HK-2 (cell line): ENCODE data around the gene ANXA8L1.
A peak's percentile ranks its signal among the peaks of the same experiment; 100 is the strongest.
"Not testable (repeated sequence)": the region's sequence is repeated elsewhere in the genome, so short reads cannot be mapped to it uniquely, and the experiment has no call there.

Experiments used
- DNase-seq: peaks from one replicate; pipeline ENCODE4 v3.0.0-alpha.2; 2018; ENCODE audit not compliant: unreplicated experiment

Gene ANXA8L1

DNA sequence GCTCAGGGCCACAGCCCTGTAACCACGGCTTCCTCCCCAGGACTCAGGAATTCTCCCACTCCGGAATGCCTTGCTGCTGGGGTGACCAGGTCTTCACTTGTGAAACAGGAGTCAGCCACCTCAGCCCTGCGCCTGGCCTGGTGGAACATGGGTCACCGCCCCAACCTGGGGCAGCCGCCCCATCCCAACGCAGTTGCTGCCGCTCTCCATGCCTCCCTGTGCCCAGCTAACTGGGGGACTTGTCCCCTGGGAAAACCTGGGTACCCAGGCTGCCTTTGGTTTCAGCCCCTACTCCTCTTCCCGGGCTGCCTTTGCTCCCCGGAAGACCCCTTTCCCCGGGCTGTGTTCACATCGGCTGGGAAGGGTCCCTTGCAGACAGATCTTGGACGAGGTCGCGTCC is 22.2 kb downstream of the ANXA8L1 start:
- DNase-seq: not testable (repeated sequence)

DNA sequence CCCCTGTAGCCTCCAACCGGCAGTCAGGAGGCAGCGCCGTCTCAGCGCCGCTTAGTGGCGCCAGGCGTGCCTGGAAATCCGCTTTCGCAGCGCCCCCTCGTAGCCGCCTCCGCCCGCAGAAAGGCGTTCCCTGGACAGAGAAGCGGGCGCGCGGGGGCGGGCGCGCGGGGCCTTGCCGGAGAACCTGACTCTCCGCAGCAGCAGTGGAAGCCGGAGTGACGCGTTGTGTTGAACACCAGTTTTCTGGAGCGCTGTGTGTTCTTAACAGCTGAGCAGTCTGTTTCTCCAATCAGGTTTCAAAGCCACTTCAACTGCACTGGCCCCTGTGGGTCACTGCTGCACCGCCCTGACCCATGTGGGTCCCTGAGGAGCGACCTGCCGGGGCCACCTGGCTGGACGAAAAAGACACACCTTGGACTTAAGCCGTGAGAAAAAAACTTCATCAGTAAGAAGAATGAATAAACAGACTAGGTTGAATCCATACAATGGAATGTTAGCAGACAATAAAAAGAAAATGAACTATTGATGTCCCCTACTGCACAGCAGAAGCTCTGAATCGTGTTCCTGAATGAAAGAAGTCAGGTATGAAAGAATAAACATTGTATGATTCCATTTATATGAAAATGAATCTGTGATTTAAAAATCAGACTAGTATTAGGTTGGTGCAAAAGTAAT is 22.8 kb downstream of the ANXA8L1 start:
- peak; percentile 20 for DNase-seq

DNA sequence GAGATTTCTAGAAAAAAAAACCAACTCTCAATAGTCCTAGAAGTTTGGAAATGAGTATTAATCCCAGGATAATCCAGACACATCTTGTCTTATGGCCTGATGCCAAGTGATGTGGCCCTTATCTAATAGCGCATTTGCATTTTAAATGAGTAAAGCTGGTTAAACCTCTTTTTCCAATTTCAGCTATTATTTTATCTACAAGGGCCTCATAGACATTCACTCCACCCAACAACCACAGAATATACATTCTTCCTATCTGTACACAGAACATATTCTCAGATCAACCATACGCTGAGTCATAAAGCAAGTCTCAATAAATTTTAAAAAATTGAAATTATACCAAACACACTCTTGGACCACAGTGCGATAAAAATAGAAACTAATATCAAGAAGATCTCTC is 34.0 kb downstream of the ANXA8L1 start:
- DNase-seq: not testable (repeated sequence)

DNA sequence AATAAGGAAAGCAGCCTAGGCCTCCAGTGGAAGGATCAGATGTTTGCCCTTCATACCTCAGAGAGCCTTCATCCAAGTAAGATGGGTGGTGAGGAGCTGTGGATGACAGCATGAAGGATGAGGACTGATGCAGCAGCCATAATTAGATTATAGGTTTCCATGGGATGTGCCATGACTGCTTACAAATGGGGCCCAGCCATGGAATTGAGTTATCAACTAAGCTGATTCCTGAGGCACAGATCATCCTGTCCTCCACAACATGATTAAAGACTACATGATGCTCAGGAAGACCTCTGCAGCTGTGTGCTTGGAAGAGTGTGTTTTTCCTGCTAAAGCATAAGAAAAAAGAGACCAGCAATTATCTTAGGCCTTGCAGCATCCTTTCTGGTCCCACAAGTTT is 35.5 kb downstream of the ANXA8L1 start:
- DNase-seq: not testable (repeated sequence)

- DNase-seq: not testable (repeated sequence)
These were observed 37.1 kb downstream of the ANXA8L1 start for GRCh38 chr10:46412665-46413064.

DNA sequence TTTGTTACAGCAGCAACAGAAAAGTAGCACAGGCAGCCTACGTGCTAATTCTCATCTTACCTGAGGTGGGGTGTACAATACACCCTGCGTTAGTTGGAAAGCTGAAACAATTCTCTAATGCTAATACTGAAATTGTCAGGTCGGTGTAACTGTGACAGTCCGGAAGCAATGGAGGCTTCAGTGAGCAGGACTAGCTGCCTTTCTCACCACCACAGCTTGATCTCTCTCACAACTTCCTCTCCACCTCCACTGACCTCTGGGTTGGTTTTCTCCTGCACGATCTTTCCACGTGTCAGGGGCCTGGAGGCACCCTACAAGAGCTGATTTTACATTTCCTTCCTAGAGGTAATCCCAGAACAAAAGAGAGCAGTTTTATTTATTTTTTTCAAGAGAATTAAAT is 39.7 kb downstream of the ANXA8L1 start:
- DNase-seq: not testable (repeated sequence)

- not testable (repeated sequence) for DNase-seq
These were observed 42.7 kb downstream of the ANXA8L1 start for GRCh38 chr10:46418283-46418682.

- DNase-seq: not testable (repeated sequence)
These were observed 44.2 kb downstream of the ANXA8L1 start for GRCh38 chr10:46419570-46420379.

DNA sequence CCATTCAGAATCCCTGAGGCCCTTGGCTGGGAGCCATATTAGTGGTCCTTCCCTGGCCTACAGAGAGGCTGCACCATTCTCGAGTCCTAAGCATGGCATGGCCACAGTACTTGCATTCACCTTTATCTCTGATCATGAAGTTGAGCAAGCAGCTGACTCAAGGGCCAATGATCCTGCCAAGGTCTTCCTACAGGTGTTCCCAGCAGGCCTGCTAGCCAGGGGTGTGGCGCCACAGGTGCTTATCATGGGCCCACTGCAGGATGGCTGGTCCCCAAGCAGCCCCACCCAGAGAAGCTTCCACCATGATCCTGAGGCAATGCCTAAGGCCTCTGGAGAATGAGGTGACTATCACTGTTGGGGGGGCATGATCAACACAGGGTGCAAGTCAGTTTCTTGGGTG is 48.0 kb downstream of the ANXA8L1 start:
- not testable (repeated sequence) for DNase-seq

DNA sequence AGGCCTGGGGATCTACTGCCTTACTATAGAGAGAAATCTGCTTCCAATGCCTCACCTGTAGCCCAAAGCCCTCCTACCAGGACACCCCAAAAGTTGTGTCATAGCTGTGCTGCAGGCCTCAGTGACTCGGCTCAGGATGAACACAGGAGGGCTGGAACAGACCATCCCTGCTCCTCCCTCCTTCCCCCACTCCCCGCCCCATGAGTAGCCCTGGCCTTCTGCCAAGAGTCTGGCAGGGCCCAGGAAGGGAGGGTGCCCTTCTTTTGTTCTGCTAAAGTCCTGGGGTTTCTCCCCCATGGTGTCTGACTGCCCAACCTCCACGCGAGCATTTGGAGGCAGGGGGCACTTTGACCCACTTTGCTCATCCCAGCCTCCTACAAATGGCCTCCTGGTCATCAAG is 65.4 kb downstream of the ANXA8L1 start:
- DNase-seq: not testable (repeated sequence)
